ENCODE data around the gene TRPV6. TPM values are rescaled to one million over a fixed set of nuclear protein-coding genes. Genes with fewer than 3 reads are reported as not detected.

Gene TRPV6
- polyA plus RNA-seq, 1 donor (not counting 4 experiments of a cell fraction or from before 2014, with no cell fraction given): 1.5 TPM

GRCh38 chr7:142873281-142873784 is 12.2 kb downstream of the TRPV6 start:
- Histone ChIP-seq H3K36me3 (ENCODE audit: control insufficient read depth in 2 of 2, extremely low read depth in 1 of 2, insufficient read depth in 2 of 2, low read length in 2 of 2) (no peaks in the 10 kb centered on the region), H3K27me3 (ENCODE audit: control insufficient read depth, extremely low read depth, insufficient read depth, low read length) (no peaks in the 10 kb centered on the region), H4K20me1 (ENCODE audit: control insufficient read depth, extremely low read depth, insufficient read depth, low read length) (no peaks in the 10 kb centered on the region), H3K4me2 (ENCODE audit: control insufficient read depth, extremely low read depth, insufficient read depth, low read depth, low read length) (no peak overlapping the region), H3K79me2 (ENCODE audit: control insufficient read depth, insufficient read depth, low read length) (no peaks in the 10 kb centered on the region), H3K9me1 (ENCODE audit: control insufficient read depth, extremely low read depth, insufficient read depth, low read length) (no peaks in the 10 kb centered on the region), H3K4me1 (ENCODE audit: control insufficient read depth, extremely low read depth, insufficient read depth, low read length) (no peaks in the 10 kb centered on the region), H3K9ac (ENCODE audit: control insufficient read depth, extremely low read depth, insufficient read depth, low read length) (no peak overlapping the region), H2AFZ (ENCODE audit: control insufficient read depth, low read length) (no peak overlapping the region), H3K9me3 (ENCODE audit: control insufficient read depth, low read depth, low read length) (no peaks in the 10 kb centered on the region), H3K4me3 (ENCODE audit: control insufficient read depth in 2 of 3, extremely low read depth in 1 of 3, insufficient read depth in 2 of 3, low read depth in 1 of 3, low read length in 3 of 3) (no peak overlapping the region), H3K27ac (ENCODE audit: control insufficient read depth, insufficient read depth, low read length) (no peak overlapping the region)
- dilution Hi-C loops (cut with MboI; ENCODE audit: extremely low pct_ligation_motif_present, low sequenced_read_pairs): no loop called here
- no peak for DNase-seq (ENCODE audit: low read depth, low spot score)
- FAIRE-seq: no peak
- TF ChIP-seq, protein P1, sequence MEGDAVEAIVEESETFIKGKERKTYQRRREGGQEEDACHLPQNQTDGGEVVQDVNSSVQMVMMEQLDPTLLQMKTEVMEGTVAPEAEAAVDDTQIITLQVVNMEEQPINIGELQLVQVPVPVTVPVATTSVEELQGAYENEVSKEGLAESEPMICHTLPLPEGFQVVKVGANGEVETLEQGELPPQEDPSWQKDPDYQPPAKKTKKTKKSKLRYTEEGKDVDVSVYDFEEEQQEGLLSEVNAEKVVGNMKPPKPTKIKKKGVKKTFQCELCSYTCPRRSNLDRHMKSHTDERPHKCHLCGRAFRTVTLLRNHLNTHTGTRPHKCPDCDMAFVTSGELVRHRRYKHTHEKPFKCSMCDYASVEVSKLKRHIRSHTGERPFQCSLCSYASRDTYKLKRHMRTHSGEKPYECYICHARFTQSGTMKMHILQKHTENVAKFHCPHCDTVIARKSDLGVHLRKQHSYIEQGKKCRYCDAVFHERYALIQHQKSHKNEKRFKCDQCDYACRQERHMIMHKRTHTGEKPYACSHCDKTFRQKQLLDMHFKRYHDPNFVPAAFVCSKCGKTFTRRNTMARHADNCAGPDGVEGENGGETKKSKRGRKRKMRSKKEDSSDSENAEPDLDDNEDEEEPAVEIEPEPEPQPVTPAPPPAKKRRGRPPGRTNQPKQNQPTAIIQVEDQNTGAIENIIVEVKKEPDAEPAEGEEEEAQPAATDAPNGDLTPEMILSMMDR (optimal IDR thresholded peaks at IDR 0.05 in 1 of 3, IDR thresholded peaks at IDR 0.05 in 1 of 3, conservative IDR thresholded peaks at IDR 0.05 in 1 of 3; ENCODE audit: extremely low read depth in 1 of 3, insufficient read depth in 2 of 3, low read length in 3 of 3): peak; percentile 73 to 84 (median 80)
- no peak for TF ChIP-seq EZH2 (IDR thresholded peaks at IDR 0.05; ENCODE audit: low read length)

DNA sequence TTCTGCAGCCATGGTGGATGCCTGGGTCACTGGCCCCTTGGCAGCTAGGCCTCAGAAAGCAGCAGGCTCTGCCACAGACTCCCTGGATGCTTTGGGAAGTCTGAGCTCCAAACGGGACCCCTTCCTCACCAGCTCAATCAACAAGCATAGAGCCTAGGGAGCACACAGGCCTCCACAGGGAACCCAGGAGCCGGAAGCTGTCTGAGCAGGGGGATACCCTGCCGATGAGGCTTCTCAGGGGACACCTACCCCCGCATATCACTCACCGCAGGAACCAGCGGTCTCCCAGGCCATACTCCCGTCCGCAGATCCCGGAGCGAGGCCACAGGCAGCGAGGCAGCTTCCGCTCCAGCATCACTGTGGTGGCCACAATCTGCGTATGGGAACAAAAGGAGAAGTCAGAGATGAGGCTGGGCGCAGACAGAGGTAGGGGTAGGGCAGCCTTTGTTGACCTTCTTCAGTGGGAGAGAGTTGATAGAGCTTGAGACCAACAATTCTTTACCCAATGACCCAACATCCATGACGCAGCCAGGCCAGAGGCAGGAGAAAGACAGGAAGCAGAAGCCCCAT is 13.4 kb downstream of the TRPV6 start:
- H3K4me2 ChIP-seq (ENCODE audit: control insufficient read depth, extremely low read depth, insufficient read depth, low read depth, low read length): no peak overlapping the region
- H3K4me1 ChIP-seq (ENCODE audit: control insufficient read depth, extremely low read depth, insufficient read depth, low read length): no peaks in the 10 kb centered on the region
- H3K36me3 ChIP-seq (ENCODE audit: control insufficient read depth in 2 of 2, extremely low read depth in 1 of 2, insufficient read depth in 2 of 2, low read length in 2 of 2): no peaks in the 10 kb centered on the region
- no peak for DNase-seq (ENCODE audit: low read depth, low spot score)
- no peak for FAIRE-seq
- no peaks in the 10 kb centered on the region for H4K20me1 ChIP-seq (ENCODE audit: control insufficient read depth, extremely low read depth, insufficient read depth, low read length)
- no peak overlapping the region for H2AFZ ChIP-seq (ENCODE audit: control insufficient read depth, low read length)
- TF ChIP-seq, protein P1 (optimal IDR thresholded peaks at IDR 0.05 in 1 of 3, IDR thresholded peaks at IDR 0.05 in 1 of 3, conservative IDR thresholded peaks at IDR 0.05 in 1 of 3; ENCODE audit: extremely low read depth in 1 of 3, insufficient read depth in 2 of 3, low read length in 3 of 3): no peak
- no peak for TF ChIP-seq EZH2 (IDR thresholded peaks at IDR 0.05; ENCODE audit: low read length)
- H3K9ac ChIP-seq (ENCODE audit: control insufficient read depth, extremely low read depth, insufficient read depth, low read length): no peak overlapping the region
- H3K79me2 ChIP-seq (ENCODE audit: control insufficient read depth, insufficient read depth, low read length): no peaks in the 10 kb centered on the region
- no peaks in the 10 kb centered on the region for H3K9me3 ChIP-seq (ENCODE audit: control insufficient read depth, low read depth, low read length)
- dilution Hi-C loops (cut with MboI; ENCODE audit: extremely low pct_ligation_motif_present, low sequenced_read_pairs): no loop called here
- no peaks in the 10 kb centered on the region for H3K27me3 ChIP-seq (ENCODE audit: control insufficient read depth, extremely low read depth, insufficient read depth, low read length)
- H3K9me1 ChIP-seq (ENCODE audit: control insufficient read depth, extremely low read depth, insufficient read depth, low read length): no peaks in the 10 kb centered on the region
- no peak overlapping the region for H3K4me3 ChIP-seq (ENCODE audit: control insufficient read depth in 2 of 3, extremely low read depth in 1 of 3, insufficient read depth in 2 of 3, low read depth in 1 of 3, low read length in 3 of 3)
- no peak overlapping the region for H3K27ac ChIP-seq (ENCODE audit: control insufficient read depth, insufficient read depth, low read length)
